ENCODE measurements around the gene POU2F2.

GRCh38 chr19:42114412-42114811 is 17.8 kb downstream of the POU2F2 start:
- TF ChIP-seq YY1 (IDR thresholded peaks at IDR 0.05; ENCODE audit: extremely low read depth, insufficient replicate concordance, low read depth, low read length) (no peak), CTCF (IDR thresholded peaks at IDR 0.05 in 2 of 3, conservative IDR thresholded peaks at IDR 0.05 in 1 of 3; ENCODE audit: borderline replicate concordance in 1 of 3, insufficient read depth in 1 of 3, low read depth in 2 of 3, low read length in 2 of 3) (no peak), POLR2A (IDR thresholded peaks at IDR 0.05; ENCODE audit: borderline replicate concordance, extremely low read depth, insufficient read depth, insufficient read length) (no peak), TCF7L2 (IDR thresholded peaks at IDR 0.05; ENCODE audit: borderline replicate concordance, extremely low read depth, insufficient read depth, insufficient read length) (no peak), POLR2AphosphoS5 (IDR thresholded peaks at IDR 0.05; ENCODE audit: low read depth, low read length) (no peak), EZH2 (IDR thresholded peaks at IDR 0.05) (no peak), RAD21 (IDR thresholded peaks at IDR 0.05; ENCODE audit: low read depth) (no peak), CEBPB (IDR thresholded peaks at IDR 0.05; ENCODE audit: low read depth) (no peak)
